Tibial artery (tissue), 4 donors: ENCODE measurements around the gene ASPG.

ENCODE experiments used
- DNase-seq, 2 donors: peaks; one replicate each; pipeline ENCODE4 v3.0.0-alpha.2; 2019
- H3K27ac ChIP-seq, 2 donors: fragments of 200-600 bp; sonication (generic) in 1 of 2; 1 replicate in 1 of 2; 2 replicates in 1 of 2; pipeline ENCODE4 v1.5.1; 2018 to 2019; ENCODE audit warnings: mild to moderate bottlenecking in 1 of 2
- H3K27me3 ChIP-seq, 2 donors: fragments of 200-600 bp; sonication (generic) in 1 of 2; one replicate each; pipeline versions ENCODE4 v1.5.1 to v1.6.0; 2016 to 2019
- H3K36me3 ChIP-seq, 3 donors: fragments of 200-600 bp; sonication (generic) in 2 of 3; one replicate each; pipeline ENCODE4 v1.5.1; 2016 to 2019; ENCODE audit warnings: mild to moderate bottlenecking in 2 of 3
- H3K4me1 ChIP-seq, 4 donors: fragments of 200-600 bp; sonication (generic) in 2 of 4; 1 replicate in 3 of 4; 2 replicates in 1 of 4; pipeline ENCODE4 v1.5.1; 2016 to 2019
- H3K4me3 ChIP-seq, 2 donors: fragments of 200-600 bp; sonication (generic) in 1 of 2; 1 replicate in 1 of 2; 2 replicates in 1 of 2; pipeline ENCODE4 v1.5.1; 2018 to 2019; ENCODE audit warnings: mild to moderate bottlenecking in 2 of 2
- H3K9me3 ChIP-seq, 3 donors: fragments of 200-600 bp; sonication (generic) in 1 of 3; one replicate each; pipeline ENCODE4 v1.5.1; 2016 to 2019
- intact Hi-C: fragments of 100-400 bp; cut with DNase I; formaldehyde crosslinking; loops from one replicate; pipeline ENCODE4 v1.15.0; 2023; ENCODE audit warnings: low total_unique reads
- TF ChIP-seq, protein P1 (sequence below), 2 experiments: fragments of 200-600 bp in 1 of 2; fragments of 450-650 bp in 1 of 2; IDR thresholded peaks; one replicate each; pipeline ENCODE4 v1.5.1; 2017 to 2019; ENCODE audit warnings: antibody characterized with exemption in 2 of 2, mild to moderate bottlenecking in 1 of 2, moderate library complexity in 1 of 2

Gene ASPG

DNA sequence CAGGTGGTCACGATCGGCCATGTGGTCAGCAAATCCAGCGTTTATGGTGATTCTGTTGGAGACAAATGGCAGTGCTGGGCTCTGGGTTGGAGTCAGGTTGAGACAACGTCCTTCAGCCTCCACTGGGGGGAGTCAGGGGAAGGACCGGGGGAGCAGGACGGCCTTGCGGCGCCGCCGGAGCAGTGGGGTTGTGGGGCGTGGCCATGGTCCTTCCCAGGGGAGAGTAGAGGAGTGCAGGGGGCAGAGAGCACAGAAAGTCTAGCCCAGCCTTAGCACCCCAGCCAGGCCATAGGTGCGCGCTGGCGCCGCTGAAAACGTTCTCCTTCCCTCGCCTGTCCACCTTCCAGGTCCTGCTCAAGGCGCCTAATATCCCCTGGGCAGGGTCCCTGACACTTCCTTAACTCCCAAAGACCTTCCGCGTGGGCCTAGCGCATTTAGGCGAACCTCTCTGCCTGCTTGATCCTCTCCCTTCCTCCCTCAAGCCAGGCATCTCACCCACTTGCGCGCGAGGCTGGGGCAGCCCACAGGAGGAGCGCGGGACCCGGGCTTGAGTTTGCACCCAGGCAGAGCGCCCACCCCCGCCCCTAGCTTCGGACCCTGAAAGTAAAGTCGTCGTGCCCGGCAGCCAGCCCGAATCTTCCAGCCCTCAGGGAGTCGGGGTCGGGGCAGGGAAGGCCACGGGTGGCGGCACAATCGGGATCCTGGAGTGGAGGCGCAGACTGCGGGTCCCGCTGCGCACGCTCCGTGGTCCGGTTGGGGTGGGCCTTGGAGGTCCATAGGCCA is 49.8 kb downstream of the ASPG start:
- Histone ChIP-seq H3K4me3 (no peak overlapping the region), H3K27me3 (peaks cover 0 to 89% of the 10 kb centered on the region in 2 donors)

DNA sequence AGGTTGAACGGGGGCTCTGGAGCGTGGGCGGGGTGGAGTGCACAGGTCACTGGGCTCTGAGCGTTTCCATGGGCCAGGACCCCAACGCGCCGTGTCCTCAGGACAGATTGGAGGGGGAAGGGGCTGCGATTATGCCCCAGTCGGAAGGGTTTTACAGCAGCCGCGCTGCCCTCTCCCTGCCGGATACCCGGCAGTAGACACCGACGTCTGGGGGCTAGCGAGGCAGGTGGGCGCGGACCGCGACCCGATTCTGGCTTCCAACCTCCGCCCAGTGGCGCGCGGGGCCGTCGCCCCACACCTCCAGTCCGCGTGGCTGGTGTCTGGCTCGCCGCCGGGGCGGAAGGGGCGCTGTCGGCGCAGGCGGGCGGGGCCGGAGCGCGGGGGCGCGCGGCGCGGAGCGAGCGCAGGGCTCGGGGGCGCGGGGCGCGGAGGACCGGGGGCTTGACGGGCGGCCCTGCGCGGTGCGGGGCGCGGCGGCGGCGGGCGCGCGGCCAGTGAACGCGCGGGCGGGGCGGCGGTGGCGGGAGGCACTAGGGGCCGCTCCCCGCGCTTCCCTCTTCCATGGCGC is 50.5 kb downstream of the ASPG start:
- Histone ChIP-seq H3K27ac (no peak overlapping the region), H3K27me3 (peaks cover 0 to 93% of the 10 kb centered on the region in 2 donors), H3K4me1 (peaks cover 0 to 47% (median 34%) of the 10 kb centered on the region in 4 donors), H3K4me3 (peak overlapping the region in 1 of 2 donors; percentile 28), H3K9me3 (peaks cover 0 to 3% (median 0%) of the 10 kb centered on the region in 3 donors), H3K36me3 (no peaks in the 10 kb centered on the region)
- TF ChIP-seq, protein P1, sequence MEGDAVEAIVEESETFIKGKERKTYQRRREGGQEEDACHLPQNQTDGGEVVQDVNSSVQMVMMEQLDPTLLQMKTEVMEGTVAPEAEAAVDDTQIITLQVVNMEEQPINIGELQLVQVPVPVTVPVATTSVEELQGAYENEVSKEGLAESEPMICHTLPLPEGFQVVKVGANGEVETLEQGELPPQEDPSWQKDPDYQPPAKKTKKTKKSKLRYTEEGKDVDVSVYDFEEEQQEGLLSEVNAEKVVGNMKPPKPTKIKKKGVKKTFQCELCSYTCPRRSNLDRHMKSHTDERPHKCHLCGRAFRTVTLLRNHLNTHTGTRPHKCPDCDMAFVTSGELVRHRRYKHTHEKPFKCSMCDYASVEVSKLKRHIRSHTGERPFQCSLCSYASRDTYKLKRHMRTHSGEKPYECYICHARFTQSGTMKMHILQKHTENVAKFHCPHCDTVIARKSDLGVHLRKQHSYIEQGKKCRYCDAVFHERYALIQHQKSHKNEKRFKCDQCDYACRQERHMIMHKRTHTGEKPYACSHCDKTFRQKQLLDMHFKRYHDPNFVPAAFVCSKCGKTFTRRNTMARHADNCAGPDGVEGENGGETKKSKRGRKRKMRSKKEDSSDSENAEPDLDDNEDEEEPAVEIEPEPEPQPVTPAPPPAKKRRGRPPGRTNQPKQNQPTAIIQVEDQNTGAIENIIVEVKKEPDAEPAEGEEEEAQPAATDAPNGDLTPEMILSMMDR (IDR thresholded peaks at IDR 0.05): no peak
- intact Hi-C loops: loop anchor here (5.0 kb wide), 1 partner anchor 501 kb away; no protein-coding TSS in a partner anchor
- DNase-seq: peak in 1 of 2 donors; percentile 27

More for the DNA sequence above, 49.8 kb downstream of the ASPG start:
- TF ChIP-seq, protein P1 (IDR thresholded peaks at IDR 0.05): no peak
- no peaks in the 10 kb centered on the region for H3K36me3 ChIP-seq
- peaks cover 0 to 48% (median 34%) of the 10 kb centered on the region in 4 donors for H3K4me1 ChIP-seq
- peaks cover 0 to 9% (median 6%) of the 10 kb centered on the region in 3 donors for H3K9me3 ChIP-seq
- intact Hi-C loops: loop anchor here (5.0 kb wide), 1 partner anchor 502 kb away; no protein-coding TSS in a partner anchor
- peak in 1 of 2 donors; percentile 54 for DNase-seq
- no peak overlapping the region for H3K27ac ChIP-seq

DNA sequence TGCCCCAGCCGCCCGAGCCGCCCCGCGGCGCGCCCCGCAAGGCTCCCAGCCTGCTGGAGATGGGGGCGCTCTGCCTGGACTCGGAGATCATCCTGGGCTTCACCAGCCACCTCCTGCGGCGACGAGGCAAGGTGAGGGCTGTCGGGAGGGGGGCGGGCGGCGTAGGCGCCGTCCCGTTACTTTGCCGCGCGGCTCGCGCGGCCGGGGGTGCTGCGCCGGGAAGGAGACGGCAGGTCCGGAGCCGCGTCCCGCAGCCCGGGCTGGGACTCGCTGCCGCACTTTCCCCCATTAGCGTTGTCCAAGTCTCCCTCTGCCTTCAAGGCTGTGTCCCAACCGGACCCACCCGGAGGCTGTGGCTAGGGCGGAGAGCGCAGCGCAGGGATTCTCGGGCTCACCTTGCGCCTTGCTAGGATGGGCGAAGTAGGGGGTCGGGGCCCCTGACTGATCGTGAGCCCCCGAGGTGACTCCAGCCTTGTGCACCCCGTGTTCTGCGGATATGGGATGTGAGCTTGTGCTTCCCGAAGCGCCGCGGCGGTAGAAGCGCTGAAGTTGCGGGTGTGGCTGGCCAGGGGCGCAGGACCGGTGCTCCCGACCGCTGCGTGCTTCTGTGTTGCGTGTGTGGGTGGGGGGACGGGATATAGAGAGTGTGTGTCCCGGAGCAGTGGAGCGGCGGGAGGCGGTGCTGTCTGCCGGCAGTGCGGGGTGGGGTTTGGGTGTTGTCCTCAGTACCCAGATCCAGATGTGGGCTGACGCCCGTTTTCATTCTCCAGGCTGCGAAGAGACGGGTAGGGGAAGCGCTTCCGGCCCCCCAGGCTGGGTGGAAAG is 51.2 kb downstream of the ASPG start:
- DNase-seq: peak in 1 of 2 donors; percentile 64
- Histone ChIP-seq H3K9me3 (no peaks in the 10 kb centered on the region), H3K27ac (no peak overlapping the region), H3K4me1 (peaks cover 0 to 45% (median 34%) of the 10 kb centered on the region in 4 donors), H3K27me3 (peaks cover 0 to 89% of the 10 kb centered on the region in 2 donors), H3K4me3 (peak overlapping the region in 1 of 2 donors; percentile 51), H3K36me3 (no peaks in the 10 kb centered on the region)
- TF ChIP-seq, protein P1 (IDR thresholded peaks at IDR 0.05): no peak
- intact Hi-C loops: loop anchor here (5.0 kb wide), 1 partner anchor 501 kb away; no protein-coding TSS in a partner anchor

DNA sequence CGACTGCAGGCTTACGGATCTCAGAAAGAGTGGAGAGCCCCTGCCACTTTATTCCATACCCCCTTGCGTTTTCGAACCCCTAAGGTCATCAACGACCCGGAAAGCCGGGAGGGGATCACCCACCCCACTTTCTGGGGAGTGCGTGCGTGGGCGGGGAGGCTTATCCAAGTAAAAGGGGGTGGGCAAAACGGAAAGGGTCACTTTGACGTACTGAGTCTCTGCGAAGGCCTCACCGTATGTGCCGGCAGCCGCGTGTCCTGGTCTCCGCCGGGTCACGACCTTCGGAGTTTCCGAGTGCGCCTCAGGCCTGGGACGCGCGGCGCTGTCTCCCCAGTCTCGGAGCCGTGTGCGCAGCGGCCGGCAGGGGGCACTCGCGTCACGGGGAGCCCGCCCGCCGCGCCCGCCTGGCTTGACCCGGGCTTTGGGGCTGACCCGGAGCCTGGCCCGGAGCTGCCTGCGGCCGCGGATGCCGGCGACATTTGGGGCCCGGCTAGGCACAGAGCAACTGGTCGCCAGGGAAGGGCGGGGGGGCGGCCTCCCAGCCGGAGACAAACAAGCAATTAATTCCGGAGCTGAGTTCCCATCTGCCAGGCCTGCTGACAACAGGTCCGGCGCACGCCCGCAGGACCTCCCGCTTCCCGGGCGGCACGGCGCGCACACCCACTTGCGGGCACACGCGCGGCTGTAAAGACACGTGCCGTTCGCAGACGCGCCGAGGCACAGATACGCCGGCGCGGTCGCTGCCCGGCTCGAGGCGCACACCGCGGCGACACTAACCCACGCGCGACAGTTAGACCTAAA is 52.0 kb downstream of the ASPG start:
- Histone ChIP-seq H3K27ac (no peak overlapping the region), H3K36me3 (no peaks in the 10 kb centered on the region), H3K9me3 (no peaks in the 10 kb centered on the region), H3K4me1 (peaks cover 0 to 45% (median 34%) of the 10 kb centered on the region in 4 donors), H3K27me3 (peaks cover 0 to 92% of the 10 kb centered on the region in 2 donors), H3K4me3 (peak overlapping the region; percentile 39 to 51)
- DNase-seq: peak; percentile 46 to 67
- TF ChIP-seq, protein P1 (IDR thresholded peaks at IDR 0.05): peak; percentile 72 to 74
- intact Hi-C loops: loop anchor here (5.0 kb wide), 1 partner anchor 500 kb away; no protein-coding TSS in a partner anchor
